NCI-H524 treated with DMSO at 0.1 percent for 48 hours (cell line): Measurements from ENCODE around the gene KCMF1.

ENCODE experiments used
- DNase-seq: peaks from one replicate; lab custom pipeline; 2025; lab: John Stamatoyannopoulos, UW

Gene KCMF1

DNA sequence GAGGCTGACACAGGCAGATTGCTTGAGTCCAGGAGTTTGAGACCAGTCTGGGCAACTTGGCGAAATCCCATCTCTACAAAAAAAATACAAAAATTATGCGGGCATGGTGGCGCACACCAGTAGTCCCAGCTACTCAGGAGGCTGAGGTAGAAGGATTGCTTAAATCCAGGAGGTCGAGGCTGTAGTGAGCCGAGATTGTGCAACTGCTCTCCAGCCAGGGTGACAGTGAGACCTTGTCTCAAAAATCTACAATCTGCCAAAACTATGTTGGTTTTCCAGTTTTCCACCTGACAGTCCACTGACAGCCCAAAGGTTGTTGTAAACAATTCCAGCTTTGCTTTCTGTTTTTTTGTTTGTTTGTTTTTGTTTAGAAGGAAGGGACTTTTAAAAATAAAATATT lies 51.3 kb downstream of the KCMF1 start:
- no peak for DNase-seq

DNA sequence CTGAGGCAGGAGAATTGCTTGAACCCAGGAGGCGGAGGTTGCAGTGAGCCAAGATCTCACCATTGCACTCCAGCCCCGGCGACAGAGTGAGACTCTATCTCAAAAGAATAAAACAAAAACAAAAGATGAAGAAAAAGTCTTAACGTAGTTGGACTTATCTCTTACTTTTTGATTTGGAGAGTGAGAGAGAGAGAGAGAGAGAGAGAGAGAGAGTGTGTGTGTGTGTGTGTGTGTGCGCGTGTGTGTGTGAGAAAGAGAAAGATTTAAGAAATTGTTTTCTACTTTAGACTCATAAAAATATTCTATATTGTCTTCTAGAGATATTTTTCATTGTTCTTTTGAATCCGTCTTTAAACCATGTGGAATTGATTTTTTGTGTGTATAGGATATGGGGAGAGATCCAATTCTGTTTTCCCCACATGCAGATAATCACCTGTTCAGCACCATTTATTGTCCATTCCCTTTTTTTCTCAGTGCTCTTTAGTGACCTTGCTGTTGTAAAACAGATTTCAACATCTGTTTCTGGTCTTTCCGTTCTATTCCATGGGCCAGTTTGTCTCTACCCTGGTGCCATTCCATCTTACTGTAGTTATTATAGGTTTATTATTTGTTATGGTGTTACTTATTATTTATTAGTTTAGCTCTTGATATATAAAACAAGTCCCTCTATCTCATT lies 53.5 kb downstream of the KCMF1 start:
- no peak for DNase-seq

DNA sequence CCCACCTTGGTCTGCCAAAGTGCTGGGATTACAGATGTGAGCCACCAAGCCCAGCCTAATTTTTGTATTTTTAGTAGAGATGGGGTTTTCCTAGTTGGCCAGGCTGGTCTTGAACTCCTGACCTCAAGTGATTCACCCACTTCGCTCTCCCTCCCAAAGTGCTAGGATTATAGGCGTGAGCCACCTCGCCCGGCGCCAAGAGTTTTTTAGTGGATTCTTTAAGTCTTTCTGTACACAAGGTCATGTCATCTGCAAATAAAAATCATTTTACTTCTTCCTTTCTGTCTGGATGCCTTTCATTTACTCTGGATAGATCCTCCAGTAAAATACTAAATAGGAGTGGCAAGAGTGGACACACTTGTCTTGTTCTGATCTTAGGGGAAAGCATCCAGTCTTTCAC lies 61.7 kb downstream of the KCMF1 start:
- DNase-seq = no peak

DNA sequence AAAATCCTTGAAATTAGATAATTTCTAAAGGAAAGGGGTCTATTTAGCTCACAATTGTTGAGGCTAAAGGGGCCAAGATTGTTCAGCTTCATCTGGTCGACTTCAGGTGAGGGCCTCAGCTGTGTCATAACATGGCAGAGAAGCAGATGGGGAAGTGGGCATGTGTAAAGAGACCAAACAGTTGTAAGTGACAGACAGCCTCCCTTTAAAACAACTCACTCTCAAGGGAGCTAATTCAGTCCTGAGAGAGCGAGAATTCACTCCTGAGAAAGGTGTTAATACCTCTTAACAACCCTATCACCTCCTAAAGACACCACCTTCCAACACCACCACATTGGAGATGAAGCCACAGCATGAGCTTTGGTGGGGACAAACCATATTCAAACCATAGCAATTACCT lies 62.4 kb downstream of the KCMF1 start:
- DNase-seq = no peak

DNA sequence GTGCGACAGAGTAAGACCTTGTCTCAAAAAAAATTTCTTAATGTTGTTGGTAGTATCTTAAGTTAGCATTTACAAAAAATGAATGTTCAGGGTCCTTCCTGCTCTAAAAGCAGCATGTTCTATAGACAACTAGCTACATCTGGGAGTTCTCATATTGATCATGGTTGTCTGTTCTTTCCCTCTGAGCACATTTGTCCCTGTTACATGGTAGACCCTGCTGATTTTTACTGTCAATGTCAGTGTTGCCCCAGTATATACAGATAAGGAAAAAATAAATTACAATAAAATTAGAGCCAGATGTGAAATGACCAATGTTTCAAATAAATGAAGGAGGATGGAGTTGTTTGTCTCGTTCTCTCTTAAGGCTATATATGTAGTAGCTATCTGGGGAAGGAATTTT lies 63.2 kb downstream of the KCMF1 start:
- DNase-seq = no peak

DNA sequence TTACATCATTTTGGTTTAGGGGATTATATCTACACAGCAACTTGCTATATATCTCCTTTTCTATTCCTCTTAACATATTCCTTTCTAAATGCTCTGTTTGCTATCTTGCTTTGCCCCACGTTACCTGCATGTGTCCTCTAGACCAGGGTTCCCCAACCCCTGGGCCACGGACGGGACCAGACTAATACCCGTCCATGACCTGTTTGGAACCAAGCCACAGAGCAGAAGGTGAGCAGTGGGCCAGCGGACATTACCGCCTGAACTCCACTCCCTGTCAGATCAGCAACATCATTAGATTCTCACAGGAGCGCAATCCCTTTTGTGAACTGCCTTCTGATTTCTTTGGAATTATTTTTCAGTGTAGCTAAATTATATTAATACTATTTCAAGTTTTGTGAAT lies 66.7 kb downstream of the KCMF1 start:
- no peak for DNase-seq

DNA sequence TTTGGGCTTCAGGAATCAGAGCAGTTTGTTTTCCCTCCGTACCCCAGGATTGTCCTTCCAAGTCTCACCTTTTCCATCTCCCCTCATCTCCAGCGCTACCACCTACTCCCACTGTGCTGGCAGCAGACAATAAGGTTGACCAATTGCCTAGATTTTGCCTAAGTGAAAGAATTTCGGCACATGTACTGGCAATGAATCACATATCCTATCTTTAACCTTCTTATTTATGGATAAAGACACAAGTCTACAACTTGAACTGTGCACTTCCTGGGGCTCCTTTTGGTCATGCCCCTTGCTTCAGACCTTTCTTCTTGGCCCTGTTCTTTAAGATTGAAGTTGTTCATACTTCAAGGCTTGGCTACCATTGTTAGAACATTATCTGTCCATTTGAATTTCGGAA lies 71.4 kb downstream of the KCMF1 start:
- DNase-seq = no peak

DNA sequence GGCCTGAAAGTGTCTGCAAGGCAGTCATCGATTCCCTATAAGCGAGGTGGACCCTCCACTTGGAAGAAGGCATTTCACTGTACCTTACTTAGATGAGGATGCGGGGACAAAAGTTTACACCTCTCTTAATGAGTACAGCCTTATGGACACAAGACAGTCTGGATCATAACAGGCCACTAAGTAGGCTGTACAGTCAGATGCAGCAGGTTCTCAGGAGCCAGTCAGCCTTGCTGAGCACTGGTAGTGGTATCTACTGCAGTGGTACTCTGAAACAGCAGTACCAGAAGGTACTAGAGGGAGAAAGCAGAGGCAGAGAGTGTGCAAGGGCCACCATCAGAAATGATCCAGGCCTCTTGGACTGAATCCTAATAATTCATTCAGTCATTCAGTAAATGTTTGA lies 77.6 kb downstream of the KCMF1 start:
- no peak for DNase-seq

DNA sequence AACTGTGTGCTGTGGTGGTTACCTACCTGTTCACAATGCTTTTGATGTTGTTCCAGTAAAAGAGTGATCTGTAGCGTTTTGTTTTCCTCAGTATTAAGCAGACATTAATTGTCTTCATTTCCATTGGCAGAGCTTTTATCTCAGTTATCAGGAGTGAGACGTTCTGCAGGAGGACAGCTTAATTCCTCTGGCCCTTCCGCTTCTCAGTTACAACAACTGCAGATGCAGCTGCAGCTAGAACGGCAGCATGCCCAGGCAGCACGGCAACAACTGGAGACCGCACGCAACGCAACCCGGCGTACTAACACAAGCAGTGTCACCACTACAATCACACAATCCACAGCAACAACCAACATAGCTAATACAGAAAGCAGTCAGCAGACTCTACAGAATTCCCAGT lies 78.3 kb downstream of the KCMF1 start:
- no peak for DNase-seq

DNA sequence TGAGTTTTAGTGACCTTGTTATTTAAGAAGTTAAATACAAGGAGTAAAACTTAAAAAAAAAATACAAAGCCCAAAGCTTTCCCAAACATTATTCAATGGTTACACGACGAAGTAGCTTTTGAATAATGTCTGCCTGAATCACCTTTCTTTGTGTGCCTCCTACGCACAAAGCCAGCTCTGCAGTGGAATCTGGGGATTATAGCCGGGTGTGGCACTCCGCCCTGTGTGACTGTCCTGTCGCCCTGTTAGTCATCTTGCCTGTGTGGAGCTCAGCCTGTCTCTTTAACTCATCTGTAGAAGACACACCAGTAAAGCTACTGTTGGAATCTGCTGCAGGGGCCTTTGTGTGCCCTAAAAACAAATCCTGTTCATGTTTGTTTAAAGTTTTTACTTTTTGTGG lies 82.8 kb downstream of the KCMF1 start:
- DNase-seq = no peak

DNA sequence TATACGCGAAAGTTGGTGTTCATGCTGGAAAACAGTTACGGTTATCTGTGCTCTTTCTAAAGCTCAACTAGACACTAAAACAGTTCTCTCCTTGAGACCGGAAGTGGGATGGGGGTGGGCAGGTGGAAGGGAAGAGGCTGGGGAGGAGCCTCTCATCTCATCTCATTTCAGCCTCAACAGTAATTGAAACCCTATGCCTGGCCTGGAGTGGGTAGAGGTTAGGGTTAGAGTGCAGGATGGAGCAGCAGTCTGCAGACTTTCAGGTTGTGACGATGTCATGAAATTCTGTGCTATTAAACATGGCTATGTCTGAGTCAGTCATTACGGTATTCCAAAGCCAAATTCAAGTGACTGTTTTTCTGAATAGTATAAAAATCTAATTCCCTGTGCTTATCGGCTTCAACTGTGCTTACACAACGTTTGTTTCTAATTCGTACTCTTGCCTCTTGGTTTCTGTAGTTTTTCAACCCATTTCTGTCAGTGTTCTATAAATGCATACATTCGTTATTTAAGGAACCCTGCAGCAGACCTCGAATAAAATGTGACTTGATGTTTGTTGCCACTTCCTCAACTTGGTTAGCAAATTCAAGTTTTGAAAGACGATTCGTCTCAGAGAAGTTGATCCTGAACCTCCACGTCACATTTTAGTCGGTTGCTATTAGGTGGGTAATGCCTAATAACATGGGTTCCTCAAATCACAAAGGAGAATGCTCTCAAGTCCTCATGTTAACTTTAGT lies 86.4 kb downstream of the KCMF1 start:
- no peak for DNase-seq

DNA sequence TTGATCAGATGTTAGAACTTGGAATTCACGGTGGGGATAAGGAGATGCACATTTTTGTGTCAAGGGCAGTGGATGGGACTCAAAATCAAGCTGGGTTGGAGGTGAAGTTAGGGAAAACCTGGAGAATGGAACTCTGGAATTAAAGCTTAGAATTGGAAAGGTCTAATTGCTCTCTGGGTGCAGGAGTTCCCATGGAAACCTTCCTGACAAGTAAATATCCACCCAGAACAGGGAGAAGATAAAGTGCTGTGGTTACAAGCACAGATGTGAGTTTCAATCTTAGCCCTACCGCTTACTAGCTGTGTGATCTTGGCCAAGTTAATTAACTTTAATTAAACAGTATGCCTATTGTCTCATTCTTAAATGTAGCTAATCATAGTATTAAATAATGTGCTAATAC lies 90.9 kb downstream of the KCMF1 start:
- no peak for DNase-seq

DNA sequence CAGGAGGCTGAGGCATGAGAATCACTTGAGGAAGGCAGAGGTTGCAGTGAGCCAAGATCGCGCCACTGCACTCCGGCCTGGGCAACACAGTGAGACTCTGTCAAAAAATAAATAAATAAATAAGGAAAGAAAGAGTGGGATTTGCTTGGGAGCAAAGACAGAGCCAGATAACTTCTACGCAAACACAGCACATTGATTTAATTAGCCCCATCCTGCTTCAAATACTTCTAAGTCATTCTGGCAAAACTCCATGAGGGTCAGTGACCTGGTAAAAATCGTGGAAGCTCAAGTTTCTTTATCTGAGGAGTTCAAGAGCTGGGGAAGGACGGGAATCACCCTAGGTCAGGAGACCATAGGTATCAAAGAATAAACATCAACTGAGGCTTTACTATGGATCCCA lies 91.6 kb downstream of the KCMF1 start:
- DNase-seq = no peak

DNA sequence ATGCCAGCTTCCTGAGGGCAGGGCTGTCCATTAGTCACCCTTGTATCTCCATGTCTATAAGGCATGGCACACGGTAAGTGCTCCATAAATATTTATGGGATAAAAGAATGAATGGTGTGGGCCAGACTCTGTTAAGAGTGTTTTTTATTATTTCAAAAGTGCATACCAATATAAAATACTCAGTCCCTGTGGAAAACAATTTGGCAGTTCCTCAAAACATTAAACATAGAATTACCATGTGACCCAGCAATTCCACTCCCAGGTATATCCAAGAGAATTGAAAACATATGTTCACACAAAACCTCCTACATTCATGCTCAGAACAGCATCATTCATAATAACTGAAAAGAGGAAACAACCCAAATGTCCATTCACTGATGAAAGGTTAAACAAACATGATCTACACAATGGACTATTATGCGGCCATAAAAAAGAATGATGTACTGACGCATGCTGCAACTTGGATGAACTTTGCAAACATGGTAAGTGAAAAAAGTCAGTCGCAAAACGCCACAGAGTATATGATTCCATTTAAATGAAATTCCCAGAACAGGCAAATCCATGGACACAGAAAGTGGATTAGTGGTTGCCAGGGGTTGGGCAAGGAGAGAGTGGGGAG lies 93.1 kb downstream of the KCMF1 start:
- DNase-seq = no peak

DNA sequence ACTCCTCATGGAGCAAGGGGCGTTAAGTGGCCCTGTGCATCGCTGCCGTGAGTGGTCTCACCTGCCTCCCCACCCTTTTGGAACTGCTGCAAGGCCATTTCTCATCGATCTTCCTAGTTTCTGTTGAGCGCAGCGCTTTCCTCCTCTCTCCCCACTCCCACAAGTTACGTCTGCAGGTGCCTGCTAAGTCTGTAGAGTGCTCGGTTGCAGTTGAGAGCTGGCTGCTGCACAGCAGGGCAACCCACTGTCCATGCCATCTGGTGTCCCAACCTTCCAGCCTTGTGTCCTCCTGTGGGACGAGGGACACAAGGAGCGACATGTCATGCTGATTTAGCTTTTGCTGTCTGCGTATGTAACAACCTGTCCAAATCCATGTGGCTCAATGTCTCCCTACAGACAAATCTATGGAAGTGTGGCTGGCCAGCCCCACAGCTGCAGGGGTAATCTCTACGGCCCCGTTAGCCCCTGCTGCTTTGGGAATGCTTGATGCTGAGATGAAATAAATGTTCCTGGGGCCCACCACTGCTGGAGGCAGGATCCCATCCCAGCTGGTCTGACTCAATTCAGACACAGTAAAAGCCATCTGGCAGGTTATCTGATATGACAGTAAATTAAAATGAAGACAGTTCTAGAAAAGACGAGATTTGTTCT lies 94.1 kb downstream of the KCMF1 start:
- peak; percentile 47 for DNase-seq

DNA sequence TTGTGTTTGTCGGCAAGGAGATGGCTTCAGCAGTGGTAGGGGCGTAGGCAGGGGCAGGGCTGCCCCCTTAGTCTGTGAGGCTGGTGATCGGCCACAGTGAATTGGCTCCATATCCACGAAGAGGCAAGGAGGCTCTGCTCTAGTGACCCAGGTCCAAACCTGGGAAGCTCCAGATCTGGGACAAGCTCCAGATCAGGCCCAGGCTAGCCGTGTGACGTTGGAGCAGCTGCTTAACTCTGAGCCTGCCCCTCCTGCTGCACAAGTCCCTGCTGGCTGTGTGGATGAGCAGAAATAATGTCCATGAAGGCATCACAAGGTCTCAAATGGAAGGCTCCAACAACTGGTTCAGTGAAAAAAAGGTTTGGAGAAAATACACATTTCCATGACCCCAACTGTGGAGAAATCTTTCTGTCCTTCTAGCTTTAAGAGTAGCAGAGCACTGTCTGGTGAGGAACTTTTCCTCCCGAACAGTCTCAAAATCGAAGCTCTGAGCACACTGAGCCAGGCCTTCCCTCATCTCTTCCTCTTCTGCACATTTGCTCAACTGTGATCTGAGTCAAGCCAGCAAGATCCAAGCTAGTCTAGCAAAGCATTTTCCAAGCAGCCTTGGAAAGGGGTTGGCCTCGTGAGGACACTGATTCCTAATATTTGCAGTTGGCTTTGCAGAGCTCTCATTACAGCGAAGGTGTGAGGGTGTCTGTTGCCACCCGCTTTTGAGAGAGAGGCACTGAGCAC lies 95.2 kb downstream of the KCMF1 start:
- no peak for DNase-seq

DNA sequence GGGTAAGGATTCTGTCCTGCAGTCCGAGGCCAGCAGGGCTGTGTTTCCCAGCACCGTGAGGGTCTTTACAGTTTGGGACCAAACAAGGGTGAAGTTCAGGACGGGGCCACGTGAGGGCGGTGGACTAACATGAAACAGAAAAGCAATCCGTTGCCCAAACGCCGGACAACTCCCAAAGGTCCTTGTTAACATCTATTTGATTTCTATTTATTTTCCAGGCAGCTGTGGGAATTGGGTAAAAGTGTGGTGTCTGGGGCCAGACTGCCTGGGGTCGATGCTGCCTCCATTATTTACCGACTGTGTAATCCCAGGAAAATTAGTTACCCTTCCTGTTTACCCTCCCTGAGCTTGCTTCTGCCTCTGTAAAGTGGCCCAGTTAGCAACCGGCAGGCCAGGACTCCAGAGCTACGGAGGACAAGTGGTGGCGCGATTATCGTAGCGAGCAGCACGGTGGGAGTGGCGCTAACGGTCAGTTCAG lies 96.0 kb downstream of the KCMF1 start:
- peak; percentile 43 for DNase-seq

DNA sequence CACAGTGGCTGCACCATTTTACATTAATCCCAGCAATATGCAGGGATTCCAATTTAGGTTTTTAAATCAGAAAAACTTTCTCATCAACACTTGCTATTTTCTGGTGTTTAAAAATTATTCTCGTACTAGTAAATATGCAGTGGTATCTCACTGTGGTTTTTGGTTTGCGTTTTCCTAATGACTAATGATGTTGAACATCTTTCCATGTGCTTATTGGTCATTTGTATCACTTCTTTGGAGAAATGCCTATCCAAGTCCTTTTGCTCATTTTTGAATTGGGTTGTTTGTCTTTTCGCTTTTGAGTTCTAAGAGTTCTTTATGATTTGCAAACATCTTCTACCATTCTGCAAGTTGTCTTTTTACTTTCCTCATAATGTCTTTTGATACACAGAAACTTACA lies 100.1 kb downstream of the KCMF1 start:
- DNase-seq = no peak

DNA sequence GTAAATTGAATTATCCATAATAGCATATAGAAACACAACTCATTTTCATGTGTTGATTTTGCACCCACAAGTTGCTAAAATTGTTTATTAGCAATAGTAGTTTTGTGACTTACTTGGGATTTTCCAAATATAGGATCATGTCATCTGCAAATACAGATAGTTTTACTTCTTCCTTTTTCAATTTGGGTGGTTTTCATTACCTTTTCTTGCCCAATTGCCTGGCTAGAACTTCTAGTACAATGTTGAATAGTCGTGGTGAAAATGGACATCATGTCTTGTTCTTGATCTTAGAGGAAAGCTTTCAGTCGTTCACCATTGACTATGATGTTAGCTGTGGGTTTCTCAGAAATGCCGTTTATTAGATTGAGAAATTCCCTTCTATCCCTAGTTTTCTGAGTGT lies 102.1 kb downstream of the KCMF1 start:
- DNase-seq = no peak

DNA sequence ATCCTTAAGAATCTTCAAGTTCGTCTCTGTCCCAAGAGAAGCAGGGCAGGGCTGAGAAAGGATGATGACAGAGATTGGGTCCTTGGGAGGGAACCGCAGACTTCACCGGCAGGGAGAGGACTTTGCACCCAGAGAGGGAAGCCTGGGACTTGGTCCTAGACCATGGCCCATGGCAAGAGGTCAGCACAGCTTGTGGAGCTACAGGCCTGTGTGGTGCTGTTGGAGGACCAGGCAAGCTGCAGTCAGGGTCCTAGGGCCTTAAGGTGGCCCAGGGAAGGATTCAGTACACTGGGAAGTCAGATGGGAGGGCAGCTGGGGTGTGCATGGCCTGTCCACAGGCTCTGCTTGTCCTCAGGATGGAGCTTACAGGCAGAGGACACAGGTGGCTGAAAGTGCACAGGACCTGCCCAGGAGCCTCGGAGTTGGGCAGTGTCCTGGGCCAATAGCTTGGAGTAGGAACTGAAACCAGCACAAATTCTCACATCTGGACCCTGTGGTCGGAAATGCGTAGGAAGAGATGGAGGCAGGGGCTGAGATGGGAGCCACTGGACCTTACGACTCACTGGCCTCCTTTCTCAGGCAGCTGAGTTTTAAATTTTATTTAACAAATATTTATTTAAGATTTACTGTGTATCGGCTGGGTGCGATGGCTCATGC lies 105.8 kb downstream of the KCMF1 start:
- no peak for DNase-seq

DNA sequence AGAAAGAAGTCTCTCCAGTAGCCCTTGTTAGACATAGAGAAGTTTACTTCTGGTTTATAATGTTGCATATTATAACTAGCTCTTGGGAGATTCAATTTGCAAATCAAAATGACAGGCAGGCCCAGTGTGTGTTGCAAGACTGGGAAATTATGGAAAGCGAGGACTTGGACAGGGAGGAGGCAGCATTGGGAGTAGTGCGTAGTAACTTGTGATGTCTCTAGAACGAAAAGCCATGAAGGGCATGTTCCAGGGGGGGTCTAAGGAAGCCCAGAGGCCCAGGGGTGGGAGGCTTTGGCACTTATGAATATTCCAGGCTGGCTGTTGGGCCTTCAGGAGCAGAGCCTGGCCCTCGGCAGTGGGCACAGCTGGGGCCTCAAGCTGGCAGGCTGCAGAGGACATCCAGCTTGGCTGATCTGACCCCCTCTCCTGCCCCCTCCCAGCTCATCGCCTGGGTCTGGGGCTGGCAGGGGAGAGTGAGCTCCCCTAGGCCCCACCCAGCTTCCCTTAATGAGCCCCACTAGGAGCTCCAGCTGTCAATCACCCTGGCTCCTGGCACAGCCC lies 107.0 kb downstream of the KCMF1 start:
- DNase-seq = no peak
